ENCODE measurements around the gene XCL2. TPM values are rescaled to one million over a fixed set of nuclear protein-coding genes. Genes with fewer than 3 reads are reported as not detected.

The XCL2 gene
- total and polyA plus RNA-seq, 2 of the 8 experiments (the other 6 are each of a cell fraction or from before 2014, with no cell fraction given) = not detected

- POLR2A ChIA-PET (ENCODE audit: partially characterized antibody) = no interaction called here
- no peak overlapping the region for H2BK15ac ChIP-seq (ENCODE audit: low read length)
- no peaks in the 10 kb centered on the region for H3K79me1 ChIP-seq (ENCODE audit: low read depth, low read length)
- H3K56ac ChIP-seq (replicated peaks; ENCODE audit: insufficient read length, low read depth, low read length) = no peak overlapping the region
- H2AFZ ChIP-seq (ENCODE audit: low read length) = no peak overlapping the region
- 89% methylated on average over 1 of the region's 1 CpG; no CpG with 5 or more reads in 1 of the 2 experiments for WGBS, 2 experiments (ENCODE audit: extremely low coverage in 1 of 2, insufficient coverage in 1 of 2, insufficient read length in 1 of 2, insufficient replicate concordance in 2 of 2, low coverage in 1 of 2, low lambda C conversion rate in 2 of 2, missing lambda C conversion rate in 1 of 2)
- no peak overlapping the region for H3K4me3 ChIP-seq (ENCODE audit: extremely low read depth in 1 of 4, insufficient read depth in 2 of 4, low read depth in 3 of 4, low read length in 4 of 4)
- H3K36me3 ChIP-seq (ENCODE audit: control insufficient read depth in 2 of 4, insufficient read depth in 4 of 4, low read length in 3 of 4) = no peaks in the 10 kb centered on the region
- H3K4me2 ChIP-seq (ENCODE audit: insufficient read depth in 1 of 2, low read depth in 2 of 2, low read length in 2 of 2) = no peak overlapping the region
- no peak overlapping the region for H3K27ac ChIP-seq (ENCODE audit: low read depth, low read length)
- H3K9ac ChIP-seq (replicated peaks in 1 of 4; ENCODE audit: extremely low read depth in 1 of 4, low read depth in 3 of 4, low read length in 3 of 4) = no peak overlapping the region
- H2AK5ac ChIP-seq (ENCODE audit: low read depth, low read length) = no peak overlapping the region
- no peak overlapping the region for H4K91ac ChIP-seq (replicated peaks; ENCODE audit: insufficient read length, low read length)
- H2BK20ac ChIP-seq (ENCODE audit: low read length) = no peak overlapping the region
- no peak for DNase-seq (ENCODE audit: low read depth in 1 of 2, low spot score in 2 of 2)
- H3K27me3 ChIP-seq (replicated peaks in 1 of 4; ENCODE audit: control insufficient read depth in 3 of 4, extremely low read depth in 1 of 4, insufficient read depth in 3 of 4, low read length in 3 of 4) = no peaks in the 10 kb centered on the region
- H2BK12ac ChIP-seq (ENCODE audit: low read depth, low read length) = no peak overlapping the region
- no peaks in the 10 kb centered on the region for H3K4me1 ChIP-seq (replicated peaks in 1 of 4; ENCODE audit: control insufficient read depth in 3 of 4, insufficient read depth in 4 of 4, low read length in 3 of 4)
- no peak overlapping the region for H2BK120ac ChIP-seq (replicated peaks; ENCODE audit: low read depth, low read length)
- H3K4ac ChIP-seq (replicated peaks; ENCODE audit: insufficient read length, low read depth, low read length) = no peak overlapping the region
- H4K20me1 ChIP-seq (replicated peaks in 1 of 2; ENCODE audit: control insufficient read depth in 1 of 2, insufficient read depth in 2 of 2, low read length in 2 of 2) = no peaks in the 10 kb centered on the region
- H4K5ac ChIP-seq (ENCODE audit: insufficient read length, low read depth, low read length) = no peak overlapping the region
- H3K18ac ChIP-seq (ENCODE audit: extremely low read depth, low read length) = no peak overlapping the region
- no peaks in the 10 kb centered on the region for H3K79me2 ChIP-seq (ENCODE audit: control insufficient read depth in 1 of 2, insufficient read depth in 2 of 2, low read length in 2 of 2)
- no peaks in the 10 kb centered on the region for H3K23me2 ChIP-seq (ENCODE audit: low read depth, low read length)
- no peak for TF ChIP-seq ASH2L (IDR thresholded peaks at IDR 0.05; ENCODE audit: low read length)
- no peak for TF ChIP-seq POU5F1 (IDR thresholded peaks at IDR 0.05; ENCODE audit: low read depth, low read length)
- no peak for TF ChIP-seq MAFK (IDR thresholded peaks at IDR 0.05; ENCODE audit: low read depth, low read length)
- no peak for TF ChIP-seq BRCA1 (IDR thresholded peaks at IDR 0.05; ENCODE audit: low read depth, low read length)
- no peak for TF ChIP-seq NANOG (IDR thresholded peaks at IDR 0.05; ENCODE audit: insufficient read depth, low read depth, low read length, poor library complexity, severe bottlenecking)
- no peak for TF ChIP-seq BCL11A (IDR thresholded peaks at IDR 0.05; ENCODE audit: low read depth in 2 of 2, low read length in 2 of 2)
- TF ChIP-seq KDM5A (IDR thresholded peaks at IDR 0.05; ENCODE audit: low read length) = no peak
- no peak for TF ChIP-seq RBBP5 (IDR thresholded peaks at IDR 0.05; ENCODE audit: borderline replicate concordance, low read depth, low read length)
- TF ChIP-seq RXRA (IDR thresholded peaks at IDR 0.05; ENCODE audit: insufficient read depth, low read depth, low read length) = no peak
- no peak for TF ChIP-seq TAF7 (optimal IDR thresholded peaks at IDR 0.05; ENCODE audit: borderline replicate concordance, low read depth, low read length)
- CTCF ChIA-PET (ENCODE audit: partially characterized antibody) = interaction anchor here (1.2 to 1.4 kb wide), 3 partner anchors 23 to 69 kb away, joined by 3 to 6 read pairs (median 3); no protein-coding TSS in a partner anchor
- no peak for FAIRE-seq
- no peak overlapping the region for H3K23ac ChIP-seq (ENCODE audit: insufficient read length)
- H3K9me3 ChIP-seq (ENCODE audit: insufficient read depth in 2 of 2, low read depth in 1 of 2, low read length in 1 of 2) = no peaks in the 10 kb centered on the region
- no peak overlapping the region for H3K14ac ChIP-seq (ENCODE audit: insufficient read length)
- H2BK5ac ChIP-seq (ENCODE audit: low read depth, low read length) = no peak overlapping the region
- no peak overlapping the region for H4K8ac ChIP-seq (ENCODE audit: extremely low read depth, insufficient read depth, low read length)
Measured at GRCh38 chr1:168505006-168505405, 38.8 kb downstream of the XCL2 start.
